Measurements from ENCODE around the gene TRAF5. TPM values are rescaled to one million over a fixed set of nuclear protein-coding genes. Genes with fewer than 3 reads are reported as not detected.

The TRAF5 gene
- total RNA-seq, 1 donor = 27.6 TPM

DNA sequence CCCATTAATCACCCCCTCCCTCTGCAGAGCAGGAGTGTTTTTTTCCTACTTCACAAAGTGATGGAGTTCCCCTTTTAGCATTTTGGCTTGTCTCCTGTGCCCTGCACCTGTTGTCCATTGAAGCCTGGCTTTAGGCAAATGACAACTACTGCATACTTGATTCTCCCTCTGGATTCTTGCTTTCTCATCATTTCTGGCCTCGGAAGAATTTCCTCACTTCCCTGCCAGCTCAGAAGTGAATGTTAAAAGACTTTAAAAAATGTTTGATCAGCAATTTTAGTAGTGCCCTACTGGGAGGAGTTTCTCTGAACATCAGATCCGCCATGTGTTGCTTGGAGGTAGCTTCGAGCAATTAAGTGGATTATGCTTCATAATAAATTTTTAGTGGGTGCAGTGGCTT, 39.4 kb upstream of the TRAF5 start:
- no peak for DNase-seq (ENCODE audit: low read depth)
- no peak overlapping the region for H3K4me3 ChIP-seq (ENCODE audit: low read depth, low read length)
- TF ChIP-seq, protein P1, sequence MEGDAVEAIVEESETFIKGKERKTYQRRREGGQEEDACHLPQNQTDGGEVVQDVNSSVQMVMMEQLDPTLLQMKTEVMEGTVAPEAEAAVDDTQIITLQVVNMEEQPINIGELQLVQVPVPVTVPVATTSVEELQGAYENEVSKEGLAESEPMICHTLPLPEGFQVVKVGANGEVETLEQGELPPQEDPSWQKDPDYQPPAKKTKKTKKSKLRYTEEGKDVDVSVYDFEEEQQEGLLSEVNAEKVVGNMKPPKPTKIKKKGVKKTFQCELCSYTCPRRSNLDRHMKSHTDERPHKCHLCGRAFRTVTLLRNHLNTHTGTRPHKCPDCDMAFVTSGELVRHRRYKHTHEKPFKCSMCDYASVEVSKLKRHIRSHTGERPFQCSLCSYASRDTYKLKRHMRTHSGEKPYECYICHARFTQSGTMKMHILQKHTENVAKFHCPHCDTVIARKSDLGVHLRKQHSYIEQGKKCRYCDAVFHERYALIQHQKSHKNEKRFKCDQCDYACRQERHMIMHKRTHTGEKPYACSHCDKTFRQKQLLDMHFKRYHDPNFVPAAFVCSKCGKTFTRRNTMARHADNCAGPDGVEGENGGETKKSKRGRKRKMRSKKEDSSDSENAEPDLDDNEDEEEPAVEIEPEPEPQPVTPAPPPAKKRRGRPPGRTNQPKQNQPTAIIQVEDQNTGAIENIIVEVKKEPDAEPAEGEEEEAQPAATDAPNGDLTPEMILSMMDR (IDR thresholded peaks at IDR 0.05; ENCODE audit: insufficient read depth, low read depth, low read length) = no peak

DNA sequence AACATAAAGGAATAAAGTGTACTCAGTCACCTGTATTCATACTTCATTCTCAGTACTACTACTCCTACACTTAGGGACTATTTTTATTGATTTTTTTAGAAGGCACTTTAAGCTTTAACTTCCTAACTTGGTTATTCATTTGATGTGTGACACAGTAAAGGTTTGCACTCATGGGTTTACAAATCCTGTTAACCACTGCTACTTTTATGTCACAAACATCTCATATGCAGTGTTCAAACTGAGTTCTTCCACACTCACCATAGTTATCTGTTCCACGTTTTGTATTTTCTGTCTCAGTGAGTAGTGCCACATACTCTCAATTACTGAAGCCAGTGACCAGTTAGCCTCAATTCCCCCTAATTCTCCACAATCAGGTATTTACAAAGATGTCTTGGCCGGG, 34.2 kb upstream of the TRAF5 start:
- no peak for DNase-seq (ENCODE audit: low read depth)
- no peak overlapping the region for H3K4me3 ChIP-seq (ENCODE audit: low read depth, low read length)
- TF ChIP-seq, protein P1 (IDR thresholded peaks at IDR 0.05; ENCODE audit: insufficient read depth, low read depth, low read length) = no peak

DNA sequence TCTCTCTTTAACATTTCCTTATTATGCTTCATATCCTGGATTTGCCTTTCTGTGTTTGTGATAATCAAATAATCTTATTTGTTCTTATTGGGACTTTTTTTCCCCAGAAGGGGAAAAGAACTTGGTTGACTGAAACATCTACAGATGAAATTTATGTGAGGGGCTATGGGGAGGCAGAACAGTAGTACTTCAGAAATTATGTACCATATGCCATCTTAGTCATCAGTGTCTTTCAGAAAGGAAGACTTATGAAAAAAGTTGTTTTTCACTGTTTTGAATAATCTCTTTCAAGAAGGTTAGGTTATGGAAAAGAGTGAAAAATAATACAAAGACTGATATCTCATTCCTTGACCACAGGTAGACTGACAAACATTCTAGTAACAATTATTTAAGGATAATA, 30.2 kb upstream of the TRAF5 start:
- DNase-seq (ENCODE audit: low read depth) = no peak
- TF ChIP-seq, protein P1 (IDR thresholded peaks at IDR 0.05; ENCODE audit: insufficient read depth, low read depth, low read length) = no peak
- H3K4me3 ChIP-seq (ENCODE audit: low read depth, low read length) = no peak overlapping the region

DNA sequence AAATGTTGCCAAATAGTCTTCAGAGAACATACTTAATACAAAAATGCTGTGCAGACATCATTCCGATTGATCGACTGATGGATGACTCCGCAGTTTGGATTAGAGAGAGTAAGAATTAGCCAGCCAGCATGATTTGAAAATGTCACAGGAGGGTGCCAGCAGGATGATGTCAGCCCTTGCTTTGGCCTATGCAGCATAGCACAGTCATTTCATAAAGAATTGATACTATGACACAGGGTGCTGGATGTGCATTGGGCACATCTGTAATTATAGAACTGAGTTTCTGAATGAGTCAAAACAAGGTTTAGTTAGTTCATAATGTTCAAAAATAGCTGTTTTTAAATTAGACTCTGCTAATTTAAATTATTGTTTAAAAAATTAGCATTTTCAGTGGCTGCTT, 21.6 kb upstream of the TRAF5 start:
- TF ChIP-seq, protein P1 (IDR thresholded peaks at IDR 0.05; ENCODE audit: insufficient read depth, low read depth, low read length) = no peak
- no peak overlapping the region for H3K4me3 ChIP-seq (ENCODE audit: low read depth, low read length)
- DNase-seq (ENCODE audit: low read depth) = no peak

DNA sequence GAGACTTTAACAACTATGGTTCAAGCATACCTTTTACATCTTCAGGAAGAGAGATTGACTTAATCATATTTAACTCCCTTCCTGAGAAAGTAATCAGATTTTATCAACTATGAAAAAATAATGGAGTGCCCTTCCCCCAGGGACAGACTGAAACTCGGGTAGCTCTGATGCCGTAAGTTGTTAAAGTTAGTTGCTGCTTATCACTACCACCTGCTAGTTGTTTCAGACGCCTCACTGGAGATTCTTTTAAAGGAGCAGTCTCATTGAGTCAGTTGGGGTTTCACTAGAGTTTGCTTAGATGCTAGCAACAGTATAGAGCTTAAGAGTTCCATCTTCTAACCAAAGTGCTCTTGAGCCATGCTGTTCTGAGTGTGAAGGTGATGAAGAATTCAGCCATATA, 17.0 kb upstream of the TRAF5 start:
- TF ChIP-seq, protein P1 (IDR thresholded peaks at IDR 0.05; ENCODE audit: insufficient read depth, low read depth, low read length) = no peak
- H3K4me3 ChIP-seq (ENCODE audit: low read depth, low read length) = no peak overlapping the region
- DNase-seq (ENCODE audit: low read depth) = no peak

DNA sequence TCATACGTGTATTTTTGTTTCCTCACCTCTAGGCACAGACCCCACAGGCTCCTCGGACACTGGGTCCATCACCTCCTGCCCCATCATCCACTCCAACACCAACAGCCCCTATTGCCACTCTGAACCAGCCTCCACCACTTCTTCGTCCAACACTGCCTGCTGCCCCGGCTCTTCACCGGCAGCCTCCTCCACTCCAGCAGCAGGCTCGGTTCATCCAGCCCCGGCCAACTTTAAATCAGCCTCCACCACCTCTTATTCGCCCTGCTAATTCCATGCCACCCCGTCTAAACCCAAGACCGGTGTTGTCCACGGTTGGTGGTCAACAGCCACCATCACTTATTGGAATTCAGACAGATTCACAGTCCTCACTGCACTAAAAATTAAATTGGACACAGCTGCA, 13.2 kb upstream of the TRAF5 start:
- no peak for DNase-seq (ENCODE audit: low read depth)
- TF ChIP-seq, protein P1 (IDR thresholded peaks at IDR 0.05; ENCODE audit: insufficient read depth, low read depth, low read length) = no peak
- H3K4me3 ChIP-seq (ENCODE audit: low read depth, low read length) = no peak overlapping the region

DNA sequence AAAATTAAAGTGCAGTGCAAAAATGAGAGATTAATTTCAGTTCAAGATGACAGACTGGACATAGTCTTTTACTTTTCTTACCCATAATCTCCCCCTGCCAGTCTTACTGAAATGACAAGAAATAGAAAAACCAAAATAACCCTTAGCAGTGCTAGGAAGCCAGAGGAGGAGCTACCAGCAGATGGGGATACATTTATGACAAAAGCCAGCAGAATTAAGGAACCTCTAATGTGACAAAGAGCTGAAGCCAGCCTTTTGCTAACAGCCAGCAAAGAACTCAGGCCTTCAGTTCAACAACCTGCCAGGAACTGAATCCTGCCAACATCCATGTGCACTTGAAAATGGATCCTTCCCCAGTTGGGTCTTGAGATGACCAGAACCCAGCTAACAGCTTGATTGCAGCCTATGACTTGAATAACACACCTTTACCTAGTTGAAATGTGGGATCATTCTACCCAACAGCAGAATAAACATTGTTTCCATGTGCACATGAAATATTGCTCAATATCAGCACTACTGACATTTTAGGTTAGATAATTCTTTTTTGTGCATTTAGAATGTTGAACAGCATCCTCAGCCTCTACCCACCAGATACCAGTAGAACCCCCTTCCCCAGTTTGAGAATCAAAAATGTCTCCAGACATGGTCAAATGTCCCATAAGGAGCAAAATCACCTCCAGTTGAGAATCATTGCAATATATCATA, 7.9 kb upstream of the TRAF5 start:
- H3K4me3 ChIP-seq (ENCODE audit: low read depth, low read length) = no peak overlapping the region
- no peak for DNase-seq (ENCODE audit: low read depth)
- TF ChIP-seq, protein P1 (IDR thresholded peaks at IDR 0.05; ENCODE audit: insufficient read depth, low read depth, low read length) = no peak

Data from fibroblast of villous mesenchyme (primary cell).